SU-DHL-6 (cell line): Measurements from ENCODE around the gene PLRG1.

Source experiments
- H2AFZ ChIP-seq: fragments of 200-600 bp; sonication (generic); 2 replicates; pipeline ENCODE4 v1.6.1; 2014; ENCODE audit warnings: low read depth, mild to moderate bottlenecking, moderate library complexity, mixed read lengths, antibody characterized with exemption, low read length; ENCODE audit not compliant: severe bottlenecking
- H3F3A ChIP-seq: fragments of 200-600 bp; shearing (Covaris generic); 2 replicates; pipeline ENCODE4 v1.6.0; 2016; ENCODE audit warnings: antibody characterized with exemption, mild to moderate bottlenecking; ENCODE audit not compliant: insufficient read depth
- H3K27ac ChIP-seq: fragments of 200-600 bp; sonication (generic); 2 replicates; pipeline ENCODE4 v1.5.1; 2016; ENCODE audit warnings: low read depth, mild to moderate bottlenecking, low read length, moderate library complexity, mixed read lengths
- H3K27me3 ChIP-seq: fragments of 200-600 bp; sonication (generic), shearing (Covaris generic); 2 replicates; pipeline ENCODE4 v1.6.0; 2014; ENCODE audit warnings: mild to moderate bottlenecking, low read length
- H3K36me3 ChIP-seq: fragments of 200-600 bp; sonication (generic); 2 replicates; pipeline ENCODE4 v1.6.1; 2014; ENCODE audit warnings: mild to moderate bottlenecking, low read length, mixed read lengths
- H3K4me2 ChIP-seq: fragments of 300-600, 200-600 bp; shearing (Covaris generic), sonication (generic); 2 replicates; pipeline ENCODE4 v1.6.0; 2014; ENCODE audit warnings: low read length, low read depth, mild to moderate bottlenecking; ENCODE audit not compliant: poor library complexity, severe bottlenecking
- H3K4me3 ChIP-seq: fragments of 200-600 bp; sonication (generic); 2 replicates; pipeline ENCODE4 v1.5.1; 2014; ENCODE audit warnings: antibody characterized with exemption, low read length, mild to moderate bottlenecking, mixed read lengths; ENCODE audit not compliant: insufficient read depth, poor library complexity, severe bottlenecking
- H3K79me2 ChIP-seq: fragments of 200-600 bp; sonication (generic); 2 replicates; pipeline ENCODE4 v1.6.1; 2014; ENCODE audit warnings: mild to moderate bottlenecking, low read length, moderate library complexity; ENCODE audit not compliant: insufficient read depth
- H3K9ac ChIP-seq: fragments of 200-600 bp; sonication (generic); 2 replicates; pipeline ENCODE4 v1.7.0; 2014; ENCODE audit warnings: mild to moderate bottlenecking, low read length
- H3K9me2 ChIP-seq: fragments of 200-600 bp; sonication (generic); replicated peaks from 2 replicates; pipeline ENCODE4 v1.6.1; 2014; ENCODE audit warnings: low read length; ENCODE audit not compliant: insufficient read depth
- H3K9me3 ChIP-seq: fragments of 200-600 bp; sonication (generic); 2 replicates; pipeline ENCODE4 v1.6.1; 2014; ENCODE audit warnings: low read length, mixed read lengths; ENCODE audit not compliant: insufficient read depth
- H4K20me1 ChIP-seq: fragments of 200-600 bp; sonication (generic); 2 replicates; pipeline ENCODE4 v1.6.1; 2014; ENCODE audit warnings: low read depth, mild to moderate bottlenecking, antibody characterized with exemption, low read length, moderate library complexity, mixed read lengths
- EZH2phosphoT487 ChIP-seq: fragments of 200-600 bp; sonication (generic), shearing (Covaris generic); conservative IDR thresholded peaks from 2 replicates; pipeline ENCODE4 v1.6.1; 2018; ENCODE audit warnings: mild to moderate bottlenecking, antibody characterized with exemption, low read length, moderate library complexity, mixed read lengths
- TF ChIP-seq, protein P1 (sequence below): fragments of 200-600 bp; sonication (generic); IDR thresholded peaks from one replicate; pipeline ENCODE4 v1.5.1; 2017; ENCODE audit warnings: antibody characterized with exemption, mild to moderate bottlenecking, low read length, moderate library complexity; ENCODE audit not compliant: insufficient read depth, poor library complexity, severe bottlenecking

PLRG1 gene

DNA sequence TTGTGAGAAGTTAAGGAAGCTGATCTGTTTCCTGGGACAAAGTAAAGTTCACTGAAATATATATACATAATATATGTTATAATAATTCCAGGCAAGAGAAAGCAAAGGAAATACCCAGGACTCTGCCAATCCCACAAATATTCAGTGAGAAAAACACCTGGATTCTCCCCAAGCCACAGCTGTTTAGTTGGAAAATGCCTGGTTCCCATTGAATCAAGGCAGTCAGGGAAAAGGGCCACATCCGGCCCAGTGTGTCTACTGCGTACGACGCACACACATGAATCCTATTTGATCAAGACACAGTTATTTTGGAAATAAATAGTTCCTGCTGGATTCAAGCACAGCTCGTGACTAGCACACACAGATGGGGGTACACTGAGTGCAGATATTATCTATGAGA lies 52.3 kb downstream of the PLRG1 start:
- H3K79me2 ChIP-seq = no peaks in the 10 kb centered on the region
- H3K36me3 ChIP-seq = no peaks in the 10 kb centered on the region
- no peak for TF ChIP-seq EZH2phosphoT487
- TF ChIP-seq, protein P1, sequence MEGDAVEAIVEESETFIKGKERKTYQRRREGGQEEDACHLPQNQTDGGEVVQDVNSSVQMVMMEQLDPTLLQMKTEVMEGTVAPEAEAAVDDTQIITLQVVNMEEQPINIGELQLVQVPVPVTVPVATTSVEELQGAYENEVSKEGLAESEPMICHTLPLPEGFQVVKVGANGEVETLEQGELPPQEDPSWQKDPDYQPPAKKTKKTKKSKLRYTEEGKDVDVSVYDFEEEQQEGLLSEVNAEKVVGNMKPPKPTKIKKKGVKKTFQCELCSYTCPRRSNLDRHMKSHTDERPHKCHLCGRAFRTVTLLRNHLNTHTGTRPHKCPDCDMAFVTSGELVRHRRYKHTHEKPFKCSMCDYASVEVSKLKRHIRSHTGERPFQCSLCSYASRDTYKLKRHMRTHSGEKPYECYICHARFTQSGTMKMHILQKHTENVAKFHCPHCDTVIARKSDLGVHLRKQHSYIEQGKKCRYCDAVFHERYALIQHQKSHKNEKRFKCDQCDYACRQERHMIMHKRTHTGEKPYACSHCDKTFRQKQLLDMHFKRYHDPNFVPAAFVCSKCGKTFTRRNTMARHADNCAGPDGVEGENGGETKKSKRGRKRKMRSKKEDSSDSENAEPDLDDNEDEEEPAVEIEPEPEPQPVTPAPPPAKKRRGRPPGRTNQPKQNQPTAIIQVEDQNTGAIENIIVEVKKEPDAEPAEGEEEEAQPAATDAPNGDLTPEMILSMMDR = no peak
- H3K4me3 ChIP-seq = no peak overlapping the region
- H3K4me2 ChIP-seq = no peak overlapping the region
- H2AFZ ChIP-seq = no peak overlapping the region
- H3K9me2 ChIP-seq = no peaks in the 10 kb centered on the region
- no peaks in the 10 kb centered on the region for H3K9me3 ChIP-seq
- H3K27ac ChIP-seq = no peak overlapping the region
- no peaks in the 10 kb centered on the region for H4K20me1 ChIP-seq
- no peak overlapping the region for H3K9ac ChIP-seq
- no peaks in the 10 kb centered on the region for H3F3A ChIP-seq
- no peaks in the 10 kb centered on the region for H3K27me3 ChIP-seq

DNA sequence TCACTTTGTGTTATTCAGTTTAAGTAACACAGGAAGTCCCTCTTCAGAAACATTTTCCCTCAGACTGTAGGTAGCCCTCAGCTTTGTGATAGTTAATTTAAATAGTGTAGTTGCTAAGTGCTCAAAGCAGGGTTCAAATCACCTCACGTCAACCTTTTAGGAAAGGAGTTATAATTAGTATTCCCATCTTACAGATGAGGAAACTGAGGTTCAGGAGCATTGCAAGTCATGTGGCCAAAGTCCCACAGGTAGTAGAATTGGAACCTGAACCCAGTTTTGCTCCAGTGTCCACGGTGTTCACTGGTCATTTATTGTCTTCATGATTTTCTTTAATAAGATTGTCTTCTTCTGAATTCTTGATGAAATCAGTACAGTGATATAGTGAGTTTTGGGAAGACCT lies 54.3 kb downstream of the PLRG1 start:
- Histone ChIP-seq H4K20me1 (no peaks in the 10 kb centered on the region), H2AFZ (no peak overlapping the region), H3K27me3 (no peaks in the 10 kb centered on the region), H3K4me2 (no peak overlapping the region), H3K36me3 (no peaks in the 10 kb centered on the region), H3K27ac (no peak overlapping the region), H3K79me2 (no peaks in the 10 kb centered on the region), H3K9ac (no peak overlapping the region), H3K9me3 (no peaks in the 10 kb centered on the region), H3F3A (no peaks in the 10 kb centered on the region), H3K4me3 (no peak overlapping the region), H3K9me2 (no peaks in the 10 kb centered on the region)
- TF ChIP-seq, protein P1 = no peak
- TF ChIP-seq EZH2phosphoT487 = no peak

DNA sequence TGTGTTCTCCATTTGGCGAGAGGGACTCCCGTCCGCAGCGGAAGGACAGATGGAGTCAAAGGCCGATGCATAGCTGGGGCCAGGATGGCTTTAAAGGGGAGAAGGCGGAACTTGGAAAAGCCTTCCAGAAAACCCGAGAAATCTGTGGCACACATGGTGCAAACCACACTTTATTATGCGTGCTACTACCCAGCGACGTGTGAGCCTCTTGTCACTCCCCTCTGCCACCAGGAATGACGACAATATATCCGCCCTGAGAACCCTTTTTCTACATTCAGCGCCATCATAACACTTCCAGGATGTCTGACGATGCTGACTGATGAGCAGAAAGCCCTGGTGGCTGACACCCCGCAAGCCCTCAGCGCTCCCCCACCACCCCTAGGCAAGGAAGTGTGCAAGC lies 57.9 kb downstream of the PLRG1 start:
- Histone ChIP-seq H3K9me2 (no peaks in the 10 kb centered on the region), H2AFZ (no peak overlapping the region), H3K27ac (no peak overlapping the region), H3F3A (no peaks in the 10 kb centered on the region), H3K79me2 (no peaks in the 10 kb centered on the region), H3K9ac (no peak overlapping the region), H3K4me3 (no peak overlapping the region), H3K36me3 (no peaks in the 10 kb centered on the region), H3K27me3 (no peaks in the 10 kb centered on the region), H3K4me2 (no peak overlapping the region), H3K9me3 (no peaks in the 10 kb centered on the region), H4K20me1 (no peaks in the 10 kb centered on the region)
- TF ChIP-seq EZH2phosphoT487 = no peak
- TF ChIP-seq, protein P1 = no peak
